H1 (cell line): ENCODE data around the gene QSER1. TPM values are rescaled to one million over a fixed set of nuclear protein-coding genes. Genes with fewer than 3 reads are reported as not detected.
A peak's percentile ranks its signal among the peaks of the same experiment; 100 is the strongest.

Source experiments
- CTCF ChIA-PET: fragments of 300-600 bp; sonication (Branson Sonifier 250); formaldehyde crosslinking; loops from one replicate; lab custom pipeline; 2021; ENCODE audit not compliant: partially characterized antibody; lab: Charles Lee
- POLR2A ChIA-PET: fragments of 300-600 bp; sonication (Branson Sonifier 250); formaldehyde crosslinking; loops from one replicate; lab custom pipeline; 2021; ENCODE audit warnings: inconsistent platforms; ENCODE audit not compliant: partially characterized antibody; lab: Charles Lee
- DNase-seq, 2 experiments: peaks; one replicate each; pipeline versions ENCODE4 v3.0.0 to v3.0.0-alpha.2; 2010 to 2022; ENCODE audit warnings: low spot score in 2 of 2, low read depth in 1 of 2, mixed read lengths in 1 of 2
- FAIRE-seq: peaks from 2 replicates; lab custom pipeline; 2011; peaks lifted over from hg19 to GRCh38; lab: Jason Lieb, UNC
- H2AFZ ChIP-seq: 2 replicates; pipeline ENCODE4 v1.8.1; 2012; ENCODE audit warnings: low read length, inconsistent platforms
- H2AK5ac ChIP-seq: 2 replicates; pipeline ENCODE4 v1.6.1; 2013; ENCODE audit warnings: low read depth, low read length
- H2BK120ac ChIP-seq: replicated peaks from 2 replicates; pipeline ENCODE3; 2013; ENCODE audit warnings: low read depth, low read length, inconsistent platforms
- H2BK12ac ChIP-seq: 2 replicates; pipeline ENCODE4 v1.6.1; 2013; ENCODE audit warnings: low read depth, low read length
- H2BK15ac ChIP-seq: 2 replicates; pipeline ENCODE4 v1.6.1; 2013; ENCODE audit warnings: low read length
- H2BK20ac ChIP-seq: 2 replicates; pipeline ENCODE4 v1.6.1; 2013; ENCODE audit warnings: low read length
- H2BK5ac ChIP-seq: 2 replicates; pipeline ENCODE4 v1.6.1; 2013; ENCODE audit warnings: low read depth, low read length
- H3K14ac ChIP-seq: 2 replicates; pipeline ENCODE4 v1.6.1; 2013; ENCODE audit warnings: inconsistent platforms; ENCODE audit not compliant: insufficient read length
- H3K18ac ChIP-seq: 2 replicates; pipeline ENCODE4 v1.6.1; 2013; ENCODE audit warnings: low read length; ENCODE audit errors: extremely low read depth
- H3K23ac ChIP-seq: 2 replicates; pipeline ENCODE4 v1.6.1; 2013; ENCODE audit warnings: inconsistent platforms; ENCODE audit not compliant: insufficient read length
- H3K23me2 ChIP-seq: 2 replicates; pipeline ENCODE4 v1.6.1; 2013; ENCODE audit warnings: low read depth, low read length
- H3K27ac ChIP-seq: 2 replicates; pipeline ENCODE4 v1.6.1; 2011; ENCODE audit warnings: low read depth, low read length, inconsistent platforms
- H3K27me3 ChIP-seq, 4 experiments: replicated peaks in 1 of 4; 1 replicate in 1 of 4; 2 replicates in 3 of 4; pipeline versions ENCODE4 v1.6.1 to v1.8.1; 2011 to 2013; ENCODE audit warnings: low read length in 3 of 4, mild to moderate bottlenecking in 3 of 4, inconsistent platforms in 2 of 4, mixed read lengths in 2 of 4, moderate library complexity in 1 of 4; ENCODE audit not compliant: control insufficient read depth in 3 of 4, insufficient read depth in 3 of 4; ENCODE audit errors: extremely low read depth in 1 of 4
- H3K36me3 ChIP-seq, 4 experiments: 2 replicates each; pipeline versions ENCODE4 v1.6.1 to v1.8.1; 2011 to 2013; ENCODE audit warnings: mild to moderate bottlenecking in 4 of 4, low read length in 3 of 4, moderate library complexity in 2 of 4, control low read depth in 1 of 4, inconsistent platforms in 1 of 4; ENCODE audit not compliant: insufficient read depth in 4 of 4, control insufficient read depth in 2 of 4
- H3K4ac ChIP-seq: replicated peaks from 2 replicates; pipeline ENCODE3; 2013; ENCODE audit warnings: low read length, low read depth, mixed read lengths, inconsistent platforms; ENCODE audit not compliant: insufficient read length
- H3K4me1 ChIP-seq, 4 experiments: replicated peaks in 1 of 4; 1 replicate in 1 of 4; 2 replicates in 3 of 4; pipeline versions ENCODE4 v1.6.1 to v1.8.1; 2011 to 2013; ENCODE audit warnings: low read length in 3 of 4, inconsistent platforms in 2 of 4, mixed read lengths in 1 of 4; ENCODE audit not compliant: insufficient read depth in 4 of 4, control insufficient read depth in 3 of 4
- H3K4me2 ChIP-seq, 2 experiments: 2 replicates each; pipeline versions ENCODE4 v1.6.1 to v1.8.1; 2011 to 2013; ENCODE audit warnings: low read depth in 2 of 2, low read length in 2 of 2, control low read depth in 1 of 2, inconsistent platforms in 1 of 2, mild to moderate bottlenecking in 1 of 2; ENCODE audit not compliant: insufficient read depth in 1 of 2
- H3K4me3 ChIP-seq, 4 experiments: fragments of 200-600, 300-600 bp in 1 of 4; sonication (generic), shearing (Covaris generic), sonication (Bioruptor Twin) in 1 of 4; 2 replicates each; pipeline versions ENCODE4 v1.5.1 to v1.8.1; 2011 to 2016; ENCODE audit warnings: low read length in 4 of 4, low read depth in 3 of 4, control low read depth in 2 of 4, inconsistent platforms in 2 of 4, mild to moderate bottlenecking in 2 of 4, mixed read lengths in 1 of 4, moderate library complexity in 1 of 4; ENCODE audit not compliant: insufficient read depth in 2 of 4; ENCODE audit errors: extremely low read depth in 1 of 4
- H3K56ac ChIP-seq: replicated peaks from 2 replicates; pipeline ENCODE3; 2013; ENCODE audit warnings: low read depth, mild to moderate bottlenecking, mixed read lengths, low read length, inconsistent platforms; ENCODE audit not compliant: insufficient read length
- H3K79me1 ChIP-seq: 2 replicates; pipeline ENCODE4 v1.6.1; 2013; ENCODE audit warnings: low read depth, low read length, control low read depth
- H3K79me2 ChIP-seq, 2 experiments: 2 replicates each; pipeline versions ENCODE4 v1.6.1 to v1.8.1; 2012 to 2013; ENCODE audit warnings: low read length in 2 of 2, mild to moderate bottlenecking in 2 of 2, inconsistent platforms in 1 of 2; ENCODE audit not compliant: insufficient read depth in 2 of 2, control insufficient read depth in 1 of 2
- H3K9ac ChIP-seq, 4 experiments: replicated peaks in 1 of 4; 1 replicate in 1 of 4; 2 replicates in 3 of 4; pipeline versions ENCODE4 v1.6.1 to v1.8.1; 2011 to 2013; ENCODE audit warnings: low read depth in 3 of 4, low read length in 3 of 4, control low read depth in 2 of 4, mild to moderate bottlenecking in 2 of 4, moderate library complexity in 2 of 4, inconsistent platforms in 1 of 4; ENCODE audit errors: extremely low read depth in 1 of 4
- H3K9me3 ChIP-seq, 2 experiments: 2 replicates each; pipeline versions ENCODE4 v1.6.1 to v1.8.1; 2012 to 2013; ENCODE audit warnings: mild to moderate bottlenecking in 2 of 2, moderate library complexity in 2 of 2, control low read depth in 1 of 2, inconsistent platforms in 1 of 2, low read depth in 1 of 2, low read length in 1 of 2, mixed read lengths in 1 of 2; ENCODE audit not compliant: insufficient read depth in 2 of 2
- H4K20me1 ChIP-seq, 2 experiments: replicated peaks in 1 of 2; 2 replicates each; pipeline versions ENCODE3 to v1.8.1; 2011 to 2013; ENCODE audit warnings: inconsistent platforms in 2 of 2, low read length in 2 of 2, mild to moderate bottlenecking in 1 of 2; ENCODE audit not compliant: insufficient read depth in 2 of 2, control insufficient read depth in 1 of 2
- H4K5ac ChIP-seq: 2 replicates; pipeline ENCODE4 v1.6.1; 2013; ENCODE audit warnings: low read length, low read depth, mixed read lengths, inconsistent platforms; ENCODE audit not compliant: insufficient read length
- H4K8ac ChIP-seq: 2 replicates; pipeline ENCODE4 v1.8.0; 2013; ENCODE audit warnings: mild to moderate bottlenecking, moderate library complexity, low read length, inconsistent platforms; ENCODE audit not compliant: insufficient read depth; ENCODE audit errors: extremely low read depth
- H4K91ac ChIP-seq: replicated peaks from 2 replicates; pipeline ENCODE3; 2013; ENCODE audit warnings: low read length, mixed read lengths, inconsistent platforms; ENCODE audit not compliant: insufficient read length
- ATF2 ChIP-seq: IDR thresholded peaks from 2 replicates; pipeline ENCODE4 v1.6.1; 2012; ENCODE audit warnings: low read length, inconsistent platforms
- BCL11A ChIP-seq, 2 experiments: IDR thresholded peaks; one replicate each; pipeline ENCODE4 v1.6.1; 2011; ENCODE audit warnings: low read depth in 2 of 2, low read length in 2 of 2, mild to moderate bottlenecking in 2 of 2
- E2F6 ChIP-seq: IDR thresholded peaks from 2 replicates; pipeline ENCODE4 v1.6.1; 2012; ENCODE audit warnings: inconsistent platforms
- EP300 ChIP-seq, 2 experiments: IDR thresholded peaks; 1 replicate in 1 of 2; 2 replicates in 1 of 2; pipeline ENCODE4 v1.6.1; 2011 to 2012; ENCODE audit warnings: low read depth in 2 of 2, low read length in 2 of 2, mild to moderate bottlenecking in 2 of 2, borderline replicate concordance in 1 of 2, inconsistent platforms in 1 of 2, moderate library complexity in 1 of 2
- HDAC6 ChIP-seq: IDR thresholded peaks from one replicate; pipeline ENCODE4 v1.7.1; 2012; ENCODE audit warnings: low read depth, mild to moderate bottlenecking, inconsistent platforms, low read length, moderate library complexity
- JUND ChIP-seq: IDR thresholded peaks from 2 replicates; pipeline ENCODE4 v1.6.1; 2011; ENCODE audit warnings: mild to moderate bottlenecking, improper control_type of control experiment, low read length
- POLR2A ChIP-seq, 2 experiments: IDR thresholded peaks; 1 replicate in 1 of 2; 2 replicates in 1 of 2; pipeline ENCODE4 v1.6.1; 2011; ENCODE audit warnings: low read depth in 2 of 2, low read length in 2 of 2, mild to moderate bottlenecking in 2 of 2; ENCODE audit errors: control extremely low read depth in 1 of 2
- RFX5 ChIP-seq: IDR thresholded peaks from 2 replicates; pipeline ENCODE4 v1.6.1; 2011; ENCODE audit warnings: low read depth, low read length, improper control_type of control experiment, borderline replicate concordance
- SAP30 ChIP-seq: fragments of 300-600 bp; sonication (generic); IDR thresholded peaks from 2 replicates; pipeline ENCODE4 v1.7.1; 2012; ENCODE audit warnings: low read length, moderate library complexity, mild to moderate bottlenecking, inconsistent platforms; ENCODE audit not compliant: insufficient read depth, insufficient replicate concordance
- TAF1 ChIP-seq: IDR thresholded peaks from 2 replicates; pipeline ENCODE4 v1.6.1; 2011; ENCODE audit warnings: mild to moderate bottlenecking, low read depth, low read length
- TBP ChIP-seq: IDR thresholded peaks from 2 replicates; pipeline ENCODE4 v1.6.1; 2011; ENCODE audit warnings: low read depth, low read length, improper control_type of control experiment
- YY1 ChIP-seq: IDR thresholded peaks from 2 replicates; pipeline ENCODE4 v1.6.1; 2011; ENCODE audit warnings: low read depth, mild to moderate bottlenecking, low read length
- WGBS, 2 experiments: shearing (Covaris generic) in 1 of 2; methylation state at CpG; one replicate each; pipeline versions ENCODE4 v1.1.6 to v1.1.7; 2013 to 2015; ENCODE audit warnings: low lambda C conversion rate in 2 of 2, mixed read lengths in 2 of 2, inconsistent platforms in 1 of 2, low coverage in 1 of 2, missing lambda C conversion rate in 1 of 2; ENCODE audit not compliant: insufficient replicate concordance in 2 of 2, insufficient coverage in 1 of 2, insufficient read length in 1 of 2; ENCODE audit errors: extremely low coverage in 1 of 2, missing lambda C conversion rate in 1 of 2; 5-methylcytosine and 5-hydroxymethylcytosine counted together
- polyA plus RNA-seq, 7 experiments: library from polyadenylated mRNA; depleted of rRNA in 3 of 7; stranded (reverse) in 5 of 7; unstranded in 2 of 7; fragments of >200 nt in 5 of 7; fragments of 200-250 nt in 2 of 7; gene quantifications; 1 replicate in 5 of 7; 2 replicates in 1 of 7; 4 replicates in 1 of 7; pipeline versions ENCODE4 v1.2.1 to v1.2.3, GENCODE V29; 2011 to 2013; ENCODE audit warnings: missing spikeins in 2 of 7, mixed read lengths in 2 of 7
- total RNA-seq: library from RNA; stranded (reverse); fragmentation: NEBNext Ultra II Directional; extraction: Animal tissue kit (Norgen Biotek cat#: 25700); gene quantifications from 2 replicates; pipeline ENCODE4 v1.2.1, GENCODE V29; 2021

The QSER1 gene
- total and polyA plus RNA-seq, 2 of the 8 experiments (the other 6 are each of a cell fraction or from before 2014, with no cell fraction given) = 29.3 to 117 TPM

GRCh38 chr11:33016654-33017053 is 124.0 kb downstream of the QSER1 start:
- Histone ChIP-seq H3K4ac (no peak overlapping the region), H3K4me1 (peaks cover 3 to 6% (median 3%) of the 10 kb centered on the region in 4 experiments; a peak in 6 of 7 replicates), H3K56ac (no peak overlapping the region), H3K4me3 (peak overlapping the region; percentile 49 to 70 (median 66); a peak in 6 of 8 replicates), H2AK5ac (no peak overlapping the region), H4K8ac (no peak overlapping the region), H3K9me3 (no peaks in the 10 kb centered on the region), H3K9ac (no peak overlapping the region; a peak in 1 of 7 replicates), H2BK120ac (no peak overlapping the region), H3K79me2 (no peaks in the 10 kb centered on the region), H3K27me3 (peaks cover 0 to 12% (median 5%) of the 10 kb centered on the region in 4 experiments; a peak in 4 of 7 replicates)
- no peak for FAIRE-seq
- CTCF ChIA-PET = interaction anchor here (0.6 to 2.4 kb wide), 6 partner anchors 9 to 57 kb away, joined by 3 to 13 read pairs (median 4); no protein-coding TSS in a partner anchor
- no peak for TF ChIP-seq JUND
- TF ChIP-seq POLR2A (IDR thresholded peaks at IDR 0.05; ENCODE audit: control extremely low read depth in 1 of 2, low read depth in 2 of 2, low read length in 2 of 2) = no peak
- no peak for TF ChIP-seq EP300 (IDR thresholded peaks at IDR 0.05; ENCODE audit: borderline replicate concordance in 1 of 2, low read depth in 2 of 2, low read length in 2 of 2)
- TF ChIP-seq E2F6 = no peak
- TF ChIP-seq TAF1 = no peak
- no peak for TF ChIP-seq YY1
- no peak for TF ChIP-seq TBP
- no peak for TF ChIP-seq ATF2
- TF ChIP-seq RFX5 = no peak
- no peak for TF ChIP-seq HDAC6
- TF ChIP-seq SAP30 = no peak
- TF ChIP-seq BCL11A (IDR thresholded peaks at IDR 0.05; ENCODE audit: low read depth in 2 of 2, low read length in 2 of 2) = no peak
- TF ChIP-seq, all 59 proteins: peak for 0
- Histone ChIP-seq H4K91ac (no peak overlapping the region), H3K23ac (no peak overlapping the region), H2BK20ac (no peak overlapping the region), H3K36me3 (no peaks in the 10 kb centered on the region), H3K23me2 (peaks cover 5% of the 10 kb centered on the region), H3K14ac (no peak overlapping the region), H3K79me1 (no peaks in the 10 kb centered on the region), H3K4me2 (peak overlapping the region; percentile 81 to 90), H2BK15ac (no peak overlapping the region), H3K27ac (no peak overlapping the region), H2AFZ (no peak overlapping the region), H2BK12ac (no peak overlapping the region), H4K20me1 (no peaks in the 10 kb centered on the region), H4K5ac (no peak overlapping the region), H2BK5ac (no peak overlapping the region), H3K18ac (no peak overlapping the region)
- 63% methylated on average over 4 of the region's 4 CpGs; no CpG with 5 or more reads in 1 of the 2 experiments for WGBS, 2 experiments
- no peak for DNase-seq
- POLR2A ChIA-PET = interaction anchor here (0.6 to 2.9 kb wide), 9 partner anchors 9 to 704 kb away, joined by 3 to 21 read pairs (median 4); partner anchors contain the start of genes CSTF3 and TCP11L1
